NCI-H2029 (cell line): ENCODE results near the gene RANBP17.
"Not testable (repeated sequence)": the region's sequence is repeated elsewhere in the genome, so short reads cannot be mapped to it uniquely, and the experiment has no call there.

ENCODE experiments used
- DNase-seq: peaks from one replicate; lab custom pipeline; 2025; lab: John Stamatoyannopoulos, UW

RANBP17 gene

DNA sequence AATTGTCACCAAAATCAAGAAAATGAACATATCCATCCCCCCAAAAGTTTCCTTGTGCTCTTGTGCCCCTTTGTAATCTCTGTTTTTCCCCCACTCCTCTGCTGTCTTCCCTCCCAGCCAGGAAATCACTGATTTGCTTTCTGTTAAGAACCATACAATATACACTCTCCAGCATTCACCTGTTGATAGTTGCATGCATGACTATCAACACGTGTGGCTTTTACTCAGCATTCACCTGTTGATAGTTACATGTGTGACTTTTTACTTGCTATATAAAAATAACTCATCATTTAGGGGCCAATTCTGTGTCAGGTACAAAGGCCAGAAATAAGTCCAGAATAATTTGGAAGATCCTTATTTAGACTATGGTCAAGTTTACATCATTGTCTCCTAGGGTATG is 6.0 kb downstream of the RANBP17 start:
- DNase-seq: no peak

DNA sequence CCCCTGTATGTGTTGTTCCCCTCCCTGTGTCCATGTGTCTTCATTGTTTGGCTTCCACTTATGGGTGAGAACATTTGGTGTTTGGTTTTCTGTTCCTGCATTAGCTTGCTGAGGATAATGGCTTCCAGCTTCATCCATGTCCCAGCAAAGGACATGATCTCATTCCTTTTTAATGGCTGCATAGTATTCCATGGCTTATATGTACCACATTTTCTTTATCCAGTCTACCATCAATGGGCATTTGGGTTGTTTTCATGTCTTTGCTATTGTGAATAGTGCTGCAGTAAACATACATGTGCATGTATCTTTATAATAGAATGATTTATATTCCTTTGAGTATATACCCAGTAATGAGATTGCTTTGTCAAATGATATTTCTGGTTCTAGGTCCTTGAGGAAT is 8.6 kb downstream of the RANBP17 start:
- not testable (repeated sequence) for DNase-seq

DNA sequence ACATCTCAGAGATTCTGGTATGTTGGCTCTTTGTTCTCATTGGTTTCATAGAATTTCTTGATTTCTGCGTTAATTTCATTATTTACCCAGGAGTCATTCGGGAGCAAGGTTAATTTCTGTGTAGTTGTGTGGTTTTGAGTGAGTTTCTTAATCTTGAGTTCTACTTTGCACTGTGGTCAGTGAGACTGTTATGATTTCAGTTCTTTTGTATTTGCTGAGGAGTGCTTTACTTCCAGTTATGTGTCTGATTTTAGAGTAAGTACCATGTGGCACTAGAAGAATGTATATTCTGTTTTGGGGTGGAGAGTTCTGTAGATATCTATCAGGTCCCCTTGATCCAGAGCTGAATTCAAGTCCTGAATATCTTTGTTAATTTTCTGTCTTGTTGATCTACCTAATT is 12.2 kb downstream of the RANBP17 start:
- DNase-seq: no peak

DNA sequence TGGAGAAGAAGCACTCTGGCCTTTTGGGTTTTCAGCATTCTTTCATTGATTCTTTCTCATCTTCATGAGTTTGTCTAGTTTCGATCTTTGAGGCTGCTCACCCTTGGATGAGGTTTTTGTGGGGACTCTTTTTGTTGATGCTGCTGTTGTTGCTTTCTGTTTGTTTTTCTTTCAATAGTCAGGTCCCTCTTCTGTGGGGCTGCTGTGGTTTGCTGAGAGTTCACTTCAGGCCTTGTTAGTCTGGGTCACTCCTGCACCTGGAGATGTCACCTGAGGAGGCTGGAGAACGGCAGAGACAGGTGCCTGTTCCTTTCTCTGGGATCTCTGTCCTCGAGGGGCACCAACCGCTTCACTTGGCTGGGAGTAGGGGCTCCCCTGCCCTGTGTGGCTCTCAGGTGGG is 14.0 kb downstream of the RANBP17 start:
- DNase-seq: no peak

DNA sequence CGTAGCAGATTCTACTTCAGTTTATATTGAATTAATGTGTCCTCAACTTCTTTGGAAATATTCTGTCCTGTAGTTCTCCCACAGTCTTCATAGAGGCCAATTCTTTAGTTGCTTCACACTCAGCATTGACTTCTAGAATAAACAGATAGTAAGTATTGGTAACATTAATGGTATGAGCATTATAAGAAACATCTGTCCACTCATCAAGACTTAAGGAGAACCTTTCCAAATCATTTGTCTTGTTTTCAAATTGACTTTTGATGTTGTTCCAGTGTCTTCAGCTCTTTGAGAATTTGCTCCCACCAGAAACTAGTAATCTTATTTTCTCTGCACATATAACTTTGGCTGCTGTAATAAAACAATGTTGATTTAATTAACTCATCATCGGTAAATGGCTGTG is 18.3 kb downstream of the RANBP17 start:
- DNase-seq: no peak

DNA sequence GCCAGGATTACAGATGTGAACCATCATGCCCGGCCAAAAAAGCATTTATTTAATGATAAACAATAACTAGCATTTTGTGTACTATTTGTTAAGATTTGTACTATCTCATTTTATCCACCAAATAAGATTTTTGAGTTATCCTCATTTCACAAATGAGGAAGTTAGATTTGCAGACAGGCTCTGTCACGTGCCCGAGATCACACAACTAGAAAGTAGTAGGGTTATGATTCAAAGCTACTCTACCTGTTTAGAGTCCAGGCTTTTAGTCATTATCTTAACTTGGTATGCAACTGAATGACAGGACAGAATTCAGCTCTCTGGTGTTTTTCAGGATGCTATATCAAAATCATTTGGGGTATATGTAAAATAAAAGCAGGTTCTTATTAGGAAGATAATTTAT is 20.5 kb downstream of the RANBP17 start:
- no peak for DNase-seq

- DNase-seq: no peak
Measured at GRCh38 chr5:170885256-170885655, 23.4 kb downstream of the RANBP17 start.

DNA sequence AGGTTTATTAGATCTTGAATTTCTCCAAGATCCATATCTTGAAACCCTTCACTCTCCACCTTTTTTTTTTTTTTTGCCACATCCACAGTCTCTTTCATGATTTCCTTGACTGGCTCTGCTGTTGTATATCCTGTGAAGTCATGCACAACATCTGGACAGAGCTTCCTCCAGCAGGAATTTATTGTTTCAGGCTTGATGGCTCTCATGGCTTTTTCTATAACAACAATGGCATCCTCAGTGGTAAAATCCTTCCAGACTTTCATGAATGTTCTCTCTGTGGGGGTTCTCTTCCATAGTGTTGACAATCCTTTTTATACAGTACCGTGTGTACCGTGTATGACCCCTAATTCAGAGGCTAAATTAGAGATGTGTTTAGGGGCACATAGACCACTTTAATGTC is 24.0 kb downstream of the RANBP17 start:
- no peak for DNase-seq

GRCh38 chr5:170886210-170886894 is 24.5 kb downstream of the RANBP17 start:
- DNase-seq: no peak

DNA sequence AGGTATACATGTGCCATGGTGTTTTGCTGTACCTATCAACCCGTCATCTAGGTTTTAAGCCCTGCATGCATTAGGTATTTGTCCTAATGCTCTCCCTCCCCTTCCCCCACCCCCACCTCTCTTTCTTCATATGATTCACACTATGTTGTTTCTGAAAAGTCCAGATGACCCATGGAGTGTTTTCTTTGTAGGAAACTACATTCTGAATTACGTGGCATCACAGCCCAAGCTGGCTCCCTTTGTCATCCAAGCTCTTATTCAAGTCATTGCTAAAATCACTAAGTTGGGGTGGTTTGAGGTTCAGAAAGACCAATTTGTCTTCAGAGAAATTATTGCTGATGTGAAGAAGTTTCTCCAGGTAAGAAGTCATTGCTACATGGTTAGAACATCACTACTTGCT is 30.4 kb downstream of the RANBP17 start:
- no peak for DNase-seq

DNA sequence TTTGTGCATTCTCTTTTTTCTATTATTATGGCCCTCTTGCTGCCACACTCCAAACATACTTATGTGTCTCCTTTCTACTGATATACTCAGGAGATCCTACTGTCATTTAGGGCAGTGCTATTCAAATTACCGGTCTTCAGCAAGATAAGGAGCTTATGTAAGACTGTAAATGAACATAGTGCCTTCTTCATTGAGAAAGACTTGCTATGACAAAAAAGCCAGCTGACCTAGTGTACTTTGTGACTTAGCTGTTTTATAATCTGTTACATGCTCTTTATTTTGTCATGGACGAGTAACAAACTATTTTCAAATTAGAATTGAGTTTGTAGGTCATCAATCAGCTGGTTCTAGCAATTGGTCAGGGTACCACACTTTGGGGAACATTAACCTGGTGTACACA is 32.8 kb downstream of the RANBP17 start:
- no peak for DNase-seq

DNA sequence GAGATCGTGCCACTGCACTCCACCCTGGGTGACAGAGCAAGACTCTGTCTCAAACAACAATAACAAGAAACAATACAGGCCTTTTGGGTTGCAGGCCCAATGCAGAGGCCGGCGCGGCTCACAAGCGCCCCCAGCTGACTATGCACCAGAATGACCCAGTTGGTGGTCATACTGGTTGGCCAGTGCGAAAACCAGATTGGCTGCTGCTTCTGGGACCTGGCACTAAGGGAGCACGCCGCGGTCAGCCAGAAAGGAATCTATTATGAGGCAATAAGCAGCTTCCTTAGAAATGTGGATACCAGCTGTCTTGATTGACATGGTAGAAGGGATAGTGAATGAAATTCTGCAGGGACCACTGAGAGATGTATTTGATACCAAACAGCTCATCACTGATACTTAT is 35.0 kb downstream of the RANBP17 start:
- no peak for DNase-seq

GRCh38 chr5:170903075-170903474 is 41.3 kb downstream of the RANBP17 start:
- no peak for DNase-seq

- DNase-seq: no peak
Measured at GRCh38 chr5:170907758-170908157, 45.9 kb downstream of the RANBP17 start.

DNA sequence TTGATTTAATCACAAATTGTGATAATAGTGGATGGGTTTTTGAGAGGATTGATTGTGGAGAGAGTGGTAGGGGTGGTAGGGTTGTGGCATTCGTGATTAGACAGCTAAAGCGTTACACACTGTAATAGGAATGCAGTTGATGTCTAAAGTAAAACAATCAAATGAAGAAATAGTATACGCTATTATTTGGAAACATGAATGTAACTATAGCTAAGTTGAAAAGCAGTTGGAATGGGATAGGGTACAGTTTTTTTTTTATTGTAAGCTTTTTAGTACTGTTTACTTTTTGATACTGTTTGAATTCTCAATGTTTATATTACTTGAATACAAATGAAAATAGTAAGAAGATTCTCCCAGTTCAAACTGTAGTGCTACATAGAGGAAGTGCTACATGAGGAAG is 51.8 kb downstream of the RANBP17 start:
- DNase-seq: no peak

DNA sequence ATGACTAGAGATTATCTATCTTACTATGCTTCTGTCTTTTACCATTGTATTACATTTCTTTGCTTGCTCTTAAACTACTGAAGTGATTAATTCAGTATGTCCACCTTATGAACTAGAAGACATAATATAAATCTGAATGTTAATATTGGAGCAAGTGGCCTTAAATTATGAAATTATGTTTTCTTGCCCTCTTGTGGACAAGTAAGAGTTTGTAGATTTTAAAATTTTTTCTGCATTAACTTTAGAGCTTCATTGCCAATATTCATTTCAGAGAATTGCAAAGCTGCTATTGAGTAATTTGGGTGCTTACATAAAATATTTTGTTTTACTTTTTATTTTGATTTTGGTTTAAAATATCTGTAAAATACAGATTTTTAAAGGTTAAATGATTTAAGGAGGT is 55.3 kb downstream of the RANBP17 start:
- no peak for DNase-seq

- no peak for DNase-seq
Measured at GRCh38 chr5:170920196-170920595, 58.4 kb downstream of the RANBP17 start.

- not testable (repeated sequence) for DNase-seq
Measured at GRCh38 chr5:170922331-170922730, 60.5 kb downstream of the RANBP17 start.

GRCh38 chr5:170923910-170924620 is 62.2 kb downstream of the RANBP17 start:
- no peak for DNase-seq

DNA sequence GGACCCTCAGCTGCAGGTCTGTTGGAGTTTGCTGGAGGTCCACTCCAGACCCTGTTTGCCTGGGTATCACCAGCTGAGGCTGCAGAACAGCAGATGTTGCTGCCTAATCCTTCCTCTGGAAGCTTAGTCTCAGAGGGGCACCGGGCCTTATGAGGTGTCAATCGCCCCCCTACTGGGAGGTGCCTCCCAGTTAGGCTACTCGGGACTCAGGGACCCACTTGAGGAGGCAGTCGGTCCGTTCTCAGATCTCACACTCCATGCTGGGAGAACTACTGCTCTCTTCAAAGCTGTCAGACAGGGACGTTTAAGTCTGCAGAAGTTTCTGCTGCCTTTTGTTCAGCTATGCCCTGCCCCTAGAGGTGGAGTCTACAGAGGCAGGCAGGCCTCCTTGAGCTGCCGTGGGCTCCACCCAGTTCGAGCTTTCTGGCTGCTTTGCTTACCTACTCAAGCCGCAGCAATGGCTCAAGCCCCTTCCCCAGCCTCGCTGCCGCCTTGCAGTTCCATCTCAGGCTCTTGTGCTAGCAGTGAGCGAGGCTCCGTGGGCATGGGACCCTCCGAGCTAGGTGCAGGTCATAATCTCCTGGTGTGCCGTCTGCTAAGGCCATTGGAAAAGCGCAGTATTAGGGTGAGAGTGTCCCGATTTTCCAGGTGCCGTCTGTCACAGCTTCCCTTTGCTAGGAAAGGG is 73.9 kb downstream of the RANBP17 start:
- not testable (repeated sequence) for DNase-seq

GRCh38 chr5:170937072-170937471 is 75.3 kb downstream of the RANBP17 start:
- DNase-seq: no peak

DNA sequence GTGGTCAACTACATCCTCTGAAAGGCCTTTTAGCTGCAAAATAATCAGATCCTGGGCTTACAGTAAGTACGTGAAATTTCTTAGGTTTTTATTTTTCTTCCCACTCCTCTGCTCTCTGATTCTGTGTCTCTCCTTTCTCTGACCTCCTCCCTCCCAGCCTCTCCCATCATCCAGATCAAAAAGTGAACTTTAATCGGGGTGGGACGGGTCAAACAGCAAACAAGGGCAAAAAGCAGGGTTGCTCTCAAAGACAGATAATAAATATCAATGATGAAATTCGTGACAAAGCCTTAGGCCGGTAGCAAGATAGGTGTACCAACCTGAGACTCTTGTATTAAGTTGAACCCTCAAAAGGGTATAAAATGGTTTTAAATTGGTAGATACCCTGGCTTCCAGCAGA is 76.1 kb downstream of the RANBP17 start:
- DNase-seq: no peak

GRCh38 chr5:170939178-170939577 is 77.4 kb downstream of the RANBP17 start:
- DNase-seq: no peak
